Measurements from ENCODE around the gene MAGEB6B.
"Not testable (repeated sequence)": the region's sequence is repeated elsewhere in the genome, so short reads cannot be mapped to it uniquely, and the experiment has no call there.

Gene MAGEB6B

GRCh38 chrX:26160301-26160700 lies at the start of gene MAGEB6B:
MAGEB6B (plus strand) TSS chrX:26160601; CDS start chrX:26160601, 0 bp downstream.
- no peak for DNase-seq

GRCh38 chrX:26138274-26138673 lies 22.1 kb upstream of the MAGEB6B start, which contains the start of gene MAGEB18:
MAGEB18 (plus strand) TSS chrX:26138343; CDS start chrX:26138986, 643 bp downstream.
- no peak for DNase-seq

GRCh38 chrX:26146024-26146423 lies 14.4 kb upstream of the MAGEB6B start:
- no peak for DNase-seq

- no peak for DNase-seq
These were observed 31.8 kb downstream of the MAGEB6B start, which contains the start of gene MAGEB6 for GRCh38 chrX:26192204-26192603. MAGEB6 (plus strand) TSS chrX:26192440; CDS start chrX:26193847, 1,407 bp downstream.

GRCh38 chrX:26203561-26203960 lies 43.2 kb downstream of the MAGEB6B start:
- DNase-seq = no peak

- not testable (repeated sequence) for DNase-seq
These were observed 44.3 kb downstream of the MAGEB6B start for GRCh38 chrX:26204717-26205116.

- no peak for DNase-seq
These were observed 47.6 kb downstream of the MAGEB6B start for GRCh38 chrX:26208012-26208411.

Measured in DMS79 treated with DMSO at 0.1 percent for 48 hours (cell line).